Stimulated activated CD8-positive, alpha-beta memory T cell treated with anti-CD3 and anti-CD28 coated beads, Interleukin-4, amount 100 ng/mL, for 24 hours (primary cell): Measurements from ENCODE around the gene CASZ1.

Experiments
- DNase-seq: peaks from one replicate; pipeline ENCODE4 v3.0.0-alpha.2; 2020; ENCODE audit warnings: low read depth

The CASZ1 gene

GRCh38 chr1:10635085-10635896, 161.2 kb downstream of the CASZ1 start:
- no peak for DNase-seq

GRCh38 chr1:10634428-10635084, 161.9 kb downstream of the CASZ1 start:
- no peak for DNase-seq

GRCh38 chr1:10634075-10634427, 162.4 kb downstream of the CASZ1 start:
- no peak for DNase-seq

GRCh38 chr1:10633416-10633815, 163.0 kb downstream of the CASZ1 start:
- no peak for DNase-seq

- DNase-seq, result no peak
These were observed 163.8 kb downstream of the CASZ1 start for GRCh38 chr1:10632691-10633090.

- no peak for DNase-seq
These were observed 164.4 kb downstream of the CASZ1 start for GRCh38 chr1:10631811-10632593.

- DNase-seq, result no peak
These were observed 165.2 kb downstream of the CASZ1 start for GRCh38 chr1:10631121-10631810.

GRCh38 chr1:10630661-10631120, 165.8 kb downstream of the CASZ1 start:
- DNase-seq, result no peak

GRCh38 chr1:10629816-10630571, 166.5 kb downstream of the CASZ1 start:
- DNase-seq, result no peak

- DNase-seq, result no peak
These were observed 167.2 kb downstream of the CASZ1 start for GRCh38 chr1:10629091-10629815.

GRCh38 chr1:10628685-10629084, 167.8 kb downstream of the CASZ1 start:
- DNase-seq, result no peak

- DNase-seq, result no peak
These were observed 169.5 kb downstream of the CASZ1 start for GRCh38 chr1:10626791-10627410.

- no peak for DNase-seq
These were observed 170.2 kb downstream of the CASZ1 start for GRCh38 chr1:10626131-10626731.

- DNase-seq, result no peak
These were observed 170.9 kb downstream of the CASZ1 start for GRCh38 chr1:10625554-10625953.

GRCh38 chr1:10625076-10625475, 171.4 kb downstream of the CASZ1 start:
- no peak for DNase-seq

- DNase-seq, result no peak
These were observed 172.0 kb downstream of the CASZ1 start for GRCh38 chr1:10624256-10625050.

- DNase-seq, result no peak
These were observed 172.7 kb downstream of the CASZ1 start for GRCh38 chr1:10623686-10624145.

GRCh38 chr1:10622910-10623685, 173.3 kb downstream of the CASZ1 start:
- DNase-seq, result no peak
